AG04449 (cell line): ENCODE measurements around the gene RNF121.

Experiments
- CTCF ChIA-PET: fragments of 350-600 bp; formaldehyde crosslinking; extraction: SDS; loops from one replicate; lab custom pipeline; 2021; ENCODE audit warnings: antibody characterized with exemption; lab: Yijun Ruan, JAX
- POLR2A ChIA-PET: fragments of 400-600, 350-600 bp; formaldehyde crosslinking; extraction: SDS; loops from one replicate; lab custom pipeline; 2020; ENCODE audit warnings: antibody characterized with exemption, inconsistent platforms; lab: Yijun Ruan, JAX
- DNase-seq: peaks from one replicate; pipeline ENCODE4 v3.0.0-alpha.2; 2010; ENCODE audit warnings: low read depth, low spot score
- H3K4me3 ChIP-seq: 2 replicates; pipeline ENCODE4 v1.5.1; 2011; ENCODE audit warnings: low read depth, mild to moderate bottlenecking, control low read depth, low read length
- TF ChIP-seq, protein P1 (sequence below): IDR thresholded peaks from one replicate; pipeline ENCODE4 v1.5.1; 2011; ENCODE audit warnings: mild to moderate bottlenecking, moderate library complexity, low read length, control low read depth, inconsistent platforms; ENCODE audit not compliant: insufficient read depth; ENCODE audit errors: missing control alignments

RNF121 gene

GRCh38 chr11:72002841-72003775 lies 74.3 kb downstream of the RNF121 start:
- no peak overlapping the region for H3K4me3 ChIP-seq
- ChIA-PET POLR2A (interaction anchor here (1.7 kb wide), 1 partner anchor 12 kb away, joined by 5 read pairs; no protein-coding TSS in a partner anchor), CTCF (interaction anchor here (0.7 to 2.7 kb wide), 5 partner anchors 12 to 26 kb away, joined by 3 to 17 read pairs (median 5); no protein-coding TSS in a partner anchor)
- DNase-seq = no peak
- TF ChIP-seq, protein P1, sequence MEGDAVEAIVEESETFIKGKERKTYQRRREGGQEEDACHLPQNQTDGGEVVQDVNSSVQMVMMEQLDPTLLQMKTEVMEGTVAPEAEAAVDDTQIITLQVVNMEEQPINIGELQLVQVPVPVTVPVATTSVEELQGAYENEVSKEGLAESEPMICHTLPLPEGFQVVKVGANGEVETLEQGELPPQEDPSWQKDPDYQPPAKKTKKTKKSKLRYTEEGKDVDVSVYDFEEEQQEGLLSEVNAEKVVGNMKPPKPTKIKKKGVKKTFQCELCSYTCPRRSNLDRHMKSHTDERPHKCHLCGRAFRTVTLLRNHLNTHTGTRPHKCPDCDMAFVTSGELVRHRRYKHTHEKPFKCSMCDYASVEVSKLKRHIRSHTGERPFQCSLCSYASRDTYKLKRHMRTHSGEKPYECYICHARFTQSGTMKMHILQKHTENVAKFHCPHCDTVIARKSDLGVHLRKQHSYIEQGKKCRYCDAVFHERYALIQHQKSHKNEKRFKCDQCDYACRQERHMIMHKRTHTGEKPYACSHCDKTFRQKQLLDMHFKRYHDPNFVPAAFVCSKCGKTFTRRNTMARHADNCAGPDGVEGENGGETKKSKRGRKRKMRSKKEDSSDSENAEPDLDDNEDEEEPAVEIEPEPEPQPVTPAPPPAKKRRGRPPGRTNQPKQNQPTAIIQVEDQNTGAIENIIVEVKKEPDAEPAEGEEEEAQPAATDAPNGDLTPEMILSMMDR = no peak

DNA sequence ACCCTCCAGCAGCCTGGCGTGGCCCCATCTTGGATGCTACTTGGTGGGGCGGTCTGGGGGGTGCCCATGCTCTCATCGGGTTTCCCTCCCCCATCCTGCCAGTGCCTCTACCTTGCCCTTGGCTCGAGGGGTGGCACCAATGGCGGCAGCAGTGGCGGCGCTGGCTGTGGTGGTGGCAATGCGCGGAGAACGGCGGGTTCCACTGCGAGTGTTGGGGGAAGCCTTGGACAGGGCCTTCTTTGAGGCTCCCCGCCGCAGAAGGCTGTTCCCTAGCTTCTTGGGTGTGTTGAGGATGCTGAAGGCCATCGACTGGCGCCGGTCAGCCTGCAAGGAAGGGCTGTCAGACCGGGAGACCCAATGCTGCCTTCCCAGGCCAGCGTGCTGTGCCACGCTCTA lies 74.9 kb downstream of the RNF121 start:
- ChIA-PET POLR2A (interaction anchor here (1.7 kb wide), 1 partner anchor 11 kb away, joined by 5 read pairs; no protein-coding TSS in a partner anchor), CTCF (interaction anchor here (0.7 to 2.7 kb wide), 4 partner anchors 11 to 27 kb away, joined by 3 to 17 read pairs (median 6); no protein-coding TSS in a partner anchor)
- H3K4me3 ChIP-seq = no peak overlapping the region
- no peak for DNase-seq
- TF ChIP-seq, protein P1 = no peak

- no peak overlapping the region for H3K4me3 ChIP-seq
- CTCF ChIA-PET = interaction anchor here (1.5 to 2.7 kb wide), 7 partner anchors 10 to 428 kb away, joined by 4 to 17 read pairs (median 7); no protein-coding TSS in a partner anchor
- TF ChIP-seq, protein P1 = no peak
- POLR2A ChIA-PET = interaction anchor here (1.7 kb wide), 1 partner anchor 11 kb away, joined by 5 read pairs; no protein-coding TSS in a partner anchor
- no peak for DNase-seq
Measured at GRCh38 chr11:72004515-72005346, 75.9 kb downstream of the RNF121 start.

- ChIA-PET POLR2A (no interaction called here), CTCF (interaction anchor here (0.7 to 2.7 kb wide), 9 partner anchors 9 to 428 kb away, joined by 3 to 17 read pairs (median 4); no protein-coding TSS in a partner anchor)
- TF ChIP-seq, protein P1 = no peak
- DNase-seq = no peak
- H3K4me3 ChIP-seq = no peak overlapping the region
Measured at GRCh38 chr11:72005347-72006260, 76.8 kb downstream of the RNF121 start.

GRCh38 chr11:72006309-72007088 lies 77.7 kb downstream of the RNF121 start:
- no peak overlapping the region for H3K4me3 ChIP-seq
- TF ChIP-seq, protein P1 = no peak
- DNase-seq = no peak
- CTCF ChIA-PET = interaction anchor here (0.7 to 2.7 kb wide), 9 partner anchors 8 to 427 kb away, joined by 3 to 17 read pairs (median 4); no protein-coding TSS in a partner anchor
- POLR2A ChIA-PET = no interaction called here
